Right lung (tissue), 5 donors: Measurements from ENCODE around the gene B4GALT5. TPM values are rescaled to one million over a fixed set of nuclear protein-coding genes. Genes with fewer than 3 reads are reported as not detected.

ENCODE experiments used
- DNase-seq, 2 donors: peaks; one replicate each; pipeline ENCODE4 v3.0.0-alpha.2; 2013
- polyA plus RNA-seq, 5 donors: library from polyadenylated mRNA; unstranded; fragments of 120-200 nt; gene quantifications; one replicate each; pipeline versions ENCODE4 v1.2.1 to v1.2.3, GENCODE V29; 2013; ENCODE audit warnings: inconsistent platforms in 1 of 5, low replicate concordance in 1 of 5; ENCODE audit not compliant: insufficient read length in 5 of 5, insufficient read depth in 1 of 5

Gene B4GALT5
- polyA plus RNA-seq, 5 donors: 39.7 to 49.2 (median 42.7) TPM

GRCh38 chr20:49610691-49611538 lies 102.8 kb downstream of the B4GALT5 start:
- peak in 1 of 2 donors; percentile 62 for DNase-seq

- DNase-seq: peak in 1 of 2 donors; percentile 47
These were observed 104.7 kb downstream of the B4GALT5 start for GRCh38 chr20:49608752-49609670.

GRCh38 chr20:49607568-49607967 lies 106.1 kb downstream of the B4GALT5 start:
- DNase-seq: no peak

- no peak for DNase-seq
These were observed 110.5 kb downstream of the B4GALT5 start for GRCh38 chr20:49603209-49603627.

- DNase-seq: no peak
These were observed 111.1 kb downstream of the B4GALT5 start for GRCh38 chr20:49602345-49603208.

- DNase-seq: no peak
These were observed 112.3 kb downstream of the B4GALT5 start for GRCh38 chr20:49601153-49601924.

GRCh38 chr20:49599746-49600113 lies 113.9 kb downstream of the B4GALT5 start:
- DNase-seq: no peak

- no peak for DNase-seq
These were observed 115.8 kb downstream of the B4GALT5 start for GRCh38 chr20:49597825-49598395.

GRCh38 chr20:49595811-49596561 lies 117.7 kb downstream of the B4GALT5 start:
- DNase-seq: no peak

- DNase-seq: no peak
These were observed 118.3 kb downstream of the B4GALT5 start for GRCh38 chr20:49595346-49595745.

- no peak for DNase-seq
These were observed 118.8 kb downstream of the B4GALT5 start for GRCh38 chr20:49594931-49595315.

- DNase-seq: no peak
These were observed 119.3 kb downstream of the B4GALT5 start for GRCh38 chr20:49594143-49594930.

- DNase-seq: no peak
These were observed 120.1 kb downstream of the B4GALT5 start for GRCh38 chr20:49593466-49594142.

- no peak for DNase-seq
These were observed 121.6 kb downstream of the B4GALT5 start for GRCh38 chr20:49592120-49592519.

- no peak for DNase-seq
These were observed 122.3 kb downstream of the B4GALT5 start for GRCh38 chr20:49591217-49591865.

GRCh38 chr20:49590163-49591017 lies 123.3 kb downstream of the B4GALT5 start:
- no peak for DNase-seq

- DNase-seq: no peak
These were observed 123.9 kb downstream of the B4GALT5 start for GRCh38 chr20:49589747-49590146.
